DND-41 (cell line): ENCODE measurements around the gene COBL.

Source experiments
- EZH2 ChIP-seq: IDR thresholded peaks from 3 replicates; pipeline ENCODE4 v1.6.1; 2012; ENCODE audit warnings: borderline replicate concordance, low read depth, mild to moderate bottlenecking, moderate library complexity, low read length, inconsistent platforms; ENCODE audit not compliant: severe bottlenecking
- TF ChIP-seq, protein P1 (sequence below): IDR thresholded peaks from 2 replicates; pipeline ENCODE4 v1.5.1; 2012; ENCODE audit warnings: borderline replicate concordance, low read length, moderate library complexity, mild to moderate bottlenecking; ENCODE audit not compliant: poor library complexity, severe bottlenecking; ENCODE audit errors: extremely low read depth

DNA sequence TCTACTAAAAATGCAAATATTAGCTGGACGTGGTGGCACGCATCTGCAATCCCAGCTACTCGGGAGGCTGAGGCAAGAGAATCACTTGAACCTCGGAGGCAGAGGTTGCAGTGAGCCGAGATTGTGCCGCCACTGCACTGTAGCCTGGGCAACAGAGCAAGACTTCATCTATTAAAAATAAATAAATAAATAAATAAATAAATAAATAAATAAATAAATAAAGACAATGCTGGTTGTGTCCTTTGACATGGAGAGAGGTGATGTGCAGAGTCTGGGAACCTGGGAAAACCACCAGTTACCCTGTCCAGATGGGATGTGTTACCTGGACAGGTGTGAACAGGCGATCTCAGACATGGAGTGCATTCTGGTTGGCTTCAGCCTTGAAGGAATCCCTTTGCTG is 102.5 kb downstream of the COBL start:
- no peak for TF ChIP-seq EZH2
- TF ChIP-seq, protein P1, sequence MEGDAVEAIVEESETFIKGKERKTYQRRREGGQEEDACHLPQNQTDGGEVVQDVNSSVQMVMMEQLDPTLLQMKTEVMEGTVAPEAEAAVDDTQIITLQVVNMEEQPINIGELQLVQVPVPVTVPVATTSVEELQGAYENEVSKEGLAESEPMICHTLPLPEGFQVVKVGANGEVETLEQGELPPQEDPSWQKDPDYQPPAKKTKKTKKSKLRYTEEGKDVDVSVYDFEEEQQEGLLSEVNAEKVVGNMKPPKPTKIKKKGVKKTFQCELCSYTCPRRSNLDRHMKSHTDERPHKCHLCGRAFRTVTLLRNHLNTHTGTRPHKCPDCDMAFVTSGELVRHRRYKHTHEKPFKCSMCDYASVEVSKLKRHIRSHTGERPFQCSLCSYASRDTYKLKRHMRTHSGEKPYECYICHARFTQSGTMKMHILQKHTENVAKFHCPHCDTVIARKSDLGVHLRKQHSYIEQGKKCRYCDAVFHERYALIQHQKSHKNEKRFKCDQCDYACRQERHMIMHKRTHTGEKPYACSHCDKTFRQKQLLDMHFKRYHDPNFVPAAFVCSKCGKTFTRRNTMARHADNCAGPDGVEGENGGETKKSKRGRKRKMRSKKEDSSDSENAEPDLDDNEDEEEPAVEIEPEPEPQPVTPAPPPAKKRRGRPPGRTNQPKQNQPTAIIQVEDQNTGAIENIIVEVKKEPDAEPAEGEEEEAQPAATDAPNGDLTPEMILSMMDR: no peak
